Ureter (tissue), 1 donor: Measurements from ENCODE around the gene KLF16. TPM values are rescaled to one million over a fixed set of nuclear protein-coding genes. Genes with fewer than 3 reads are reported as not detected.
A peak's percentile ranks its signal among the peaks of the same experiment; 100 is the strongest.

Source experiments
- DNase-seq: peaks from one replicate; pipeline ENCODE4 v3.0.0-alpha.2; 2020; ENCODE audit warnings: low spot score
- total RNA-seq: library from RNA; stranded (reverse); gene quantifications from one replicate; pipeline ENCODE4 v1.2.4, GENCODE V29; 2023
- donor health status: DM: yes; HTN: yes; CAD: no.

KLF16 gene
- total RNA-seq, 1 donor from 2014 or later = 14.8 TPM

GRCh38 chr19:1843116-1843515 lies 20.3 kb downstream of the KLF16 start:
- no peak for DNase-seq

- no peak for DNase-seq
These were observed 22.0 kb downstream of the KLF16 start for GRCh38 chr19:1841209-1841924.

GRCh38 chr19:1840541-1841115 lies 22.8 kb downstream of the KLF16 start:
- no peak for DNase-seq

GRCh38 chr19:1839658-1840540 lies 23.5 kb downstream of the KLF16 start:
- no peak for DNase-seq

- DNase-seq = no peak
These were observed 25.7 kb downstream of the KLF16 start for GRCh38 chr19:1837625-1838105.

GRCh38 chr19:1837222-1837565 lies 26.2 kb downstream of the KLF16 start:
- DNase-seq = no peak

- DNase-seq = no peak
These were observed 26.7 kb downstream of the KLF16 start for GRCh38 chr19:1836458-1837221.

GRCh38 chr19:1833540-1833939 lies 29.8 kb downstream of the KLF16 start:
- no peak for DNase-seq

GRCh38 chr19:1832046-1832663 lies 31.2 kb downstream of the KLF16 start:
- no peak for DNase-seq

- no peak for DNase-seq
These were observed 32.4 kb downstream of the KLF16 start for GRCh38 chr19:1830978-1831377.

- DNase-seq = no peak
These were observed 32.8 kb downstream of the KLF16 start for GRCh38 chr19:1830568-1830967.

- no peak for DNase-seq
These were observed 33.4 kb downstream of the KLF16 start for GRCh38 chr19:1829958-1830357.

GRCh38 chr19:1828279-1829238 lies 34.8 kb downstream of the KLF16 start:
- no peak for DNase-seq

- no peak for DNase-seq
These were observed 35.7 kb downstream of the KLF16 start for GRCh38 chr19:1827566-1828278.

GRCh38 chr19:1826557-1827521 lies 36.5 kb downstream of the KLF16 start:
- DNase-seq = no peak

- DNase-seq = peak; percentile 76
These were observed 37.3 kb downstream of the KLF16 start for GRCh38 chr19:1825909-1826556.

GRCh38 chr19:1824252-1824622 lies 39.1 kb downstream of the KLF16 start:
- no peak for DNase-seq
